Measurements from ENCODE around the gene SLC1A1.
A peak's percentile ranks its signal among the peaks of the same experiment; 100 is the strongest.
"Not testable (repeated sequence)": the region's sequence is repeated elsewhere in the genome, so short reads cannot be mapped to it uniquely, and the experiment has no call there.

SLC1A1 gene

GRCh38 chr9:4604678-4605095 is 114.4 kb downstream of the SLC1A1 start:
- peak; percentile 81 for DNase-seq (ENCODE audit: low read depth)
- no peak overlapping the region for H3K4me3 ChIP-seq (ENCODE audit: low read depth, low read length)

GRCh38 chr9:4606033-4606432 is 115.8 kb downstream of the SLC1A1 start:
- not testable (repeated sequence) for H3K4me3 ChIP-seq (ENCODE audit: low read depth, low read length); DNase-seq (ENCODE audit: low read depth)

More at GRCh38 chr9:4604678-4605095, 114.4 kb downstream of the SLC1A1 start:
- peak; percentile 68 for TF ChIP-seq CTCF (conservative IDR thresholded peaks at IDR 0.05; ENCODE audit: low read depth, low read length)

- TF ChIP-seq CTCF (conservative IDR thresholded peaks at IDR 0.05; ENCODE audit: low read depth, low read length) = no peak
- no peak for DNase-seq (ENCODE audit: low read depth)
- no peak overlapping the region for H3K4me3 ChIP-seq (ENCODE audit: low read depth, low read length)
Observed at GRCh38 chr9:4614627-4615026, 124.4 kb downstream of the SLC1A1 start.

GRCh38 chr9:4615251-4615650 is 125.0 kb downstream of the SLC1A1 start:
- TF ChIP-seq CTCF (conservative IDR thresholded peaks at IDR 0.05; ENCODE audit: low read depth, low read length) = no peak
- peak; percentile 79 for DNase-seq (ENCODE audit: low read depth)
- no peak overlapping the region for H3K4me3 ChIP-seq (ENCODE audit: low read depth, low read length)

- no peak overlapping the region for H3K4me3 ChIP-seq (ENCODE audit: low read depth, low read length)
- TF ChIP-seq CTCF (conservative IDR thresholded peaks at IDR 0.05; ENCODE audit: low read depth, low read length) = no peak
- no peak for DNase-seq (ENCODE audit: low read depth)
Observed at GRCh38 chr9:4615778-4616177, 125.5 kb downstream of the SLC1A1 start.

GRCh38 chr9:4617752-4618151 is 127.5 kb downstream of the SLC1A1 start:
- no peak for DNase-seq (ENCODE audit: low read depth)
- no peak for TF ChIP-seq CTCF (conservative IDR thresholded peaks at IDR 0.05; ENCODE audit: low read depth, low read length)
- no peak overlapping the region for H3K4me3 ChIP-seq (ENCODE audit: low read depth, low read length)

- TF ChIP-seq CTCF (conservative IDR thresholded peaks at IDR 0.05; ENCODE audit: low read depth, low read length) = no peak
- no peak overlapping the region for H3K4me3 ChIP-seq (ENCODE audit: low read depth, low read length)
- no peak for DNase-seq (ENCODE audit: low read depth)
Observed at GRCh38 chr9:4618700-4619099, 128.4 kb downstream of the SLC1A1 start.

Measured in choroid plexus epithelial cell (primary cell).